Mucosa of descending colon (tissue), 3 donors: Measurements from ENCODE around the gene NME7. TPM values are rescaled to one million over a fixed set of nuclear protein-coding genes. Genes with fewer than 3 reads are reported as not detected.
A peak's percentile ranks its signal among the peaks of the same experiment; 100 is the strongest.
"Not testable (repeated sequence)": the region's sequence is repeated elsewhere in the genome, so short reads cannot be mapped to it uniquely, and the experiment has no call there.

Experiments
- ATAC-seq: fragments of 200-7000 bp; cut with Tn5 transposase; one replicate; pipeline ENCODE4 v1.9.1; 2020; ENCODE audit warnings: mild to moderate bottlenecking, moderate library complexity
- DNase-seq, 3 donors: peaks; one replicate each; pipeline ENCODE4 v3.0.0-alpha.2; 2020
- H3K36me3 ChIP-seq: fragments of 200-600 bp; one replicate; pipeline ENCODE4 v1.8.0; 2021; ENCODE audit warnings: low read depth, mild to moderate bottlenecking
- H3K4me1 ChIP-seq: fragments of 200-600 bp; one replicate; pipeline ENCODE4 v1.8.0; 2021; ENCODE audit warnings: low read depth, mild to moderate bottlenecking
- H3K4me3 ChIP-seq: fragments of 200-600 bp; one replicate; pipeline ENCODE4 v1.8.0; 2021; ENCODE audit warnings: mild to moderate bottlenecking
- H3K9me3 ChIP-seq: fragments of 200-600 bp; one replicate; pipeline ENCODE4 v1.8.0; 2021; ENCODE audit warnings: mild to moderate bottlenecking
- CTCF ChIP-seq: fragments of 200-600 bp; IDR thresholded peaks from one replicate; pipeline ENCODE4 v1.8.0; 2022; ENCODE audit warnings: antibody characterized with exemption, mild to moderate bottlenecking
- intact Hi-C, 2 donors: fragments of 100-400 bp; cut with DNase I in 1 of 2; cut with micrococcal nuclease in 1 of 2; formaldehyde crosslinking; loops; one replicate each; pipeline versions ENCODE4 v1.11.0 to v1.11.1; 2022; cut with DNase I, micrococcal nuclease
- long read RNA-seq, 2 donors: library from polyadenylated mRNA; unstranded; transcript quantifications; one replicate each; pipeline ENCODE4 v2.0.0, GENCODE V29; 2019 to 2021
- total RNA-seq, 3 donors: library from RNA; stranded (reverse); fragmentation: NEBNext Ultra II Directional in 2 of 3; extraction: Animal tissue kit (Norgen Biotek cat#: 25700) in 2 of 3; gene quantifications; one replicate each; pipeline versions ENCODE4 v1.2.1 to v1.2.4, GENCODE V29; 2021 to 2023
- donor health status: DM: no; HTN: no; CAD: no; lungs with moderate emphysema.
- donor health status: DM: no; HTN: no; CAD: no.
- donor health status: DM: no; HTN: yes; CAD: no.

Gene NME7
- total RNA-seq = 10 to 100 TPM in 1 of 3 donors, 1 to 10 TPM in 2; 6.4 to 15.6 (median 7.2) TPM
- long read RNA-seq, donor 1, transcript NME7-201 (12 exons, 1,642 nt) = major isoform, 12 of 20 reads
- long read RNA-seq, donor 1, partial matches to known transcripts = 0 of 20 reads
- long read RNA-seq, donor 1, other reads (novel, unspliced or antisense) = 6 of 20 reads
- long read RNA-seq, donor 2, transcript NME7-201 (12 exons, 1,642 nt) = major isoform, 9 of 140 reads
- long read RNA-seq, donor 2, partial matches to known transcripts = 1 of 140 reads
- long read RNA-seq, donor 2, other reads (novel, unspliced or antisense) = 130 of 140 reads

GRCh38 chr1:169367686-169368405 lies at the start of gene NME7, which contains the start of gene BLZF1:
Gene NME7 (minus strand): TSS chr1:169367797. CDS start chr1:169367710, 87 bp downstream.
Gene BLZF1 (plus strand): TSS chr1:169368195. CDS start chr1:169369523, 1,328 bp downstream.
- ATAC-seq (peak; percentile 100), DNase-seq (peak; percentile 97 to 99 (median 98))
- no peaks in the 10 kb centered on the region for H3K36me3 ChIP-seq
- H3K4me1 ChIP-seq = peaks cover 14% of the 10 kb centered on the region
- H3K4me3 ChIP-seq = peak within 1 kb of the TSS; percentile 33
- TF ChIP-seq CTCF = no peak
- intact Hi-C loops = no loop called here
- H3K9me3 ChIP-seq = peaks cover 3% of the 10 kb centered on the region

GRCh38 chr1:169414952-169415351 lies 47.4 kb upstream of the NME7 start:
- Histone ChIP-seq H3K4me3 (no peak overlapping the region), H3K36me3 (no peaks in the 10 kb centered on the region), H3K4me1 (no peaks in the 10 kb centered on the region), H3K9me3 (peaks cover 11% of the 10 kb centered on the region)
- intact Hi-C loops = no loop called here
- DNase-seq (no peak), ATAC-seq (no peak)
- no peak for TF ChIP-seq CTCF

- H3K4me1 ChIP-seq = not testable (repeated sequence)
Observed at GRCh38 chr1:169408340-169408739, 40.7 kb upstream of the NME7 start.

GRCh38 chr1:169402578-169402977 lies 35.0 kb upstream of the NME7 start:
- DNase-seq, H3K4me3 ChIP-seq, intact Hi-C loops, ATAC-seq, H3K4me1 ChIP-seq, H3K36me3 ChIP-seq: not testable (repeated sequence)
- peaks cover 46% of the 10 kb centered on the region for H3K9me3 ChIP-seq

More at GRCh38 chr1:169408340-169408739, 40.7 kb upstream of the NME7 start:
- H3K4me3 ChIP-seq, intact Hi-C loops, DNase-seq, ATAC-seq, H3K36me3 ChIP-seq: not testable (repeated sequence)
- peaks cover 52% of the 10 kb centered on the region for H3K9me3 ChIP-seq

- intact Hi-C loops = no loop called here
- Histone ChIP-seq H3K36me3 (no peaks in the 10 kb centered on the region), H3K4me3 (no peak overlapping the region), H3K4me1 (no peaks in the 10 kb centered on the region), H3K9me3 (peaks cover 2% of the 10 kb centered on the region)
- TF ChIP-seq CTCF = no peak
- DNase-seq (no peak), ATAC-seq (no peak)
Observed at GRCh38 chr1:169395955-169396354, 28.4 kb upstream of the NME7 start.

GRCh38 chr1:169392406-169392805 lies 24.8 kb upstream of the NME7 start:
- ATAC-seq = no peak
- TF ChIP-seq CTCF = no peak
- no peaks in the 10 kb centered on the region for H3K36me3 ChIP-seq

More at GRCh38 chr1:169392406-169392805, 24.8 kb upstream of the NME7 start:
- H3K4me3 ChIP-seq = no peak overlapping the region
- no peaks in the 10 kb centered on the region for H3K4me1 ChIP-seq
- intact Hi-C loops = no loop called here
- DNase-seq = no peak
- H3K9me3 ChIP-seq = no peaks in the 10 kb centered on the region
